Mesendoderm (in vitro differentiated cells): ENCODE measurements around the gene EPS8.

Experiments
- DNase-seq: peaks from one replicate; pipeline ENCODE4 v3.0.0; 2013
- H2AK5ac ChIP-seq: 2 replicates; pipeline ENCODE4 v1.6.1; 2013; ENCODE audit warnings: low read length, inconsistent platforms
- H2BK120ac ChIP-seq: 2 replicates; pipeline ENCODE4 v1.6.1; 2013; ENCODE audit warnings: low read depth, mild to moderate bottlenecking, low read length, moderate library complexity, mixed read lengths
- H2BK15ac ChIP-seq: replicated peaks from 2 replicates; pipeline ENCODE4 v1.6.1; 2013; ENCODE audit warnings: low read depth, mild to moderate bottlenecking, moderate library complexity
- H2BK5ac ChIP-seq: 2 replicates; pipeline ENCODE4 v1.6.1; 2013; ENCODE audit warnings: low read length, inconsistent platforms
- H3K18ac ChIP-seq: 2 replicates; pipeline ENCODE4 v1.6.1; 2013; ENCODE audit warnings: mild to moderate bottlenecking, low read length, mixed read lengths
- H3K23ac ChIP-seq: one replicate; pipeline ENCODE4 v1.6.1; 2013; ENCODE audit warnings: low read length
- H3K27ac ChIP-seq: 2 replicates; pipeline ENCODE4 v1.5.1; 2013; ENCODE audit warnings: low read depth, mild to moderate bottlenecking, inconsistent platforms, low read length, moderate library complexity
- H3K27me3 ChIP-seq: 2 replicates; pipeline ENCODE4 v1.6.1; 2013; ENCODE audit warnings: low read length, control low read depth, mild to moderate bottlenecking, inconsistent platforms; ENCODE audit not compliant: insufficient read depth, poor library complexity
- H3K36me3 ChIP-seq: 2 replicates; pipeline ENCODE4 v1.6.1; 2013; ENCODE audit warnings: low read length, inconsistent platforms; ENCODE audit not compliant: control insufficient read depth, insufficient read depth
- H3K4ac ChIP-seq: one replicate; pipeline ENCODE4 v1.6.1; 2013; ENCODE audit warnings: low read depth, mild to moderate bottlenecking, low read length, moderate library complexity
- H3K4me1 ChIP-seq: 2 replicates; pipeline ENCODE4 v1.6.1; 2013; ENCODE audit warnings: low read depth, low read length, inconsistent platforms; ENCODE audit not compliant: control insufficient read depth
- H3K4me2 ChIP-seq: 2 replicates; pipeline ENCODE4 v1.6.1; 2013; ENCODE audit warnings: low read length
- H3K4me3 ChIP-seq: 2 replicates; pipeline ENCODE4 v1.5.1; 2013; ENCODE audit warnings: mild to moderate bottlenecking, low read length
- H3K56ac ChIP-seq: one replicate; pipeline ENCODE4 v1.6.1; 2013; ENCODE audit warnings: low read length
- H3K79me1 ChIP-seq: 2 replicates; pipeline ENCODE4 v1.6.1; 2013; ENCODE audit warnings: low read length, inconsistent platforms
- H3K79me2 ChIP-seq: 2 replicates; pipeline ENCODE4 v1.6.1; 2013; ENCODE audit warnings: mild to moderate bottlenecking, low read length; ENCODE audit not compliant: control insufficient read depth, insufficient read depth
- H3K9ac ChIP-seq: 2 replicates; pipeline ENCODE4 v1.6.1; 2013; ENCODE audit warnings: low read length, inconsistent platforms
- H4K5ac ChIP-seq: one replicate; pipeline ENCODE4 v1.6.1; 2013; ENCODE audit warnings: low read length
- H4K8ac ChIP-seq: one replicate; pipeline ENCODE4 v1.6.1; 2013; ENCODE audit warnings: low read depth, mild to moderate bottlenecking, control low read depth, low read length, moderate library complexity
- WGBS: extraction: QIAGEN DNeasy Blood & Tissue Kit; methylation state at CpG from one replicate; pipeline ENCODE4 v1.1.7; 2013; ENCODE audit warnings: low lambda C conversion rate, missing lambda C conversion rate; ENCODE audit not compliant: insufficient coverage; ENCODE audit errors: extremely low coverage; 5-methylcytosine and 5-hydroxymethylcytosine counted together

Gene EPS8

GRCh38 chr12:15729097-15729496 is 60.1 kb downstream of the EPS8 start:
- Histone ChIP-seq H3K27ac (no peak overlapping the region), H3K4me3 (no peak overlapping the region), H3K4me1 (no peaks in the 10 kb centered on the region), H3K9ac (no peak overlapping the region), H2BK5ac (no peak overlapping the region), H3K23ac (no peak overlapping the region), H2AK5ac (no peak overlapping the region), H4K8ac (no peak overlapping the region), H3K27me3 (no peaks in the 10 kb centered on the region), H2BK120ac (no peak overlapping the region), H3K18ac (no peak overlapping the region), H2BK15ac (no peak overlapping the region), H3K79me1 (no peaks in the 10 kb centered on the region), H3K36me3 (no peaks in the 10 kb centered on the region), H4K5ac (no peak overlapping the region), H3K4me2 (no peak overlapping the region), H3K56ac (no peak overlapping the region), H3K4ac (no peak overlapping the region), H3K79me2 (no peaks in the 10 kb centered on the region)
- no CpG with 5 or more reads among the region's 4 CpGs for WGBS
- no peak for DNase-seq

GRCh38 chr12:15728118-15728598 is 61.0 kb downstream of the EPS8 start:
- no peak overlapping the region for H2BK5ac ChIP-seq
- H3K27ac ChIP-seq = no peak overlapping the region

GRCh38 chr12:15726878-15727150 is 62.4 kb downstream of the EPS8 start:
- Histone ChIP-seq H4K8ac (no peak overlapping the region), H3K23ac (no peak overlapping the region), H3K4ac (no peak overlapping the region), H2AK5ac (no peak overlapping the region), H3K27ac (no peak overlapping the region), H2BK5ac (no peak overlapping the region), H3K4me1 (no peaks in the 10 kb centered on the region), H2BK120ac (no peak overlapping the region), H3K18ac (no peak overlapping the region), H3K9ac (no peak overlapping the region), H2BK15ac (no peak overlapping the region), H3K4me2 (no peak overlapping the region), H4K5ac (no peak overlapping the region), H3K56ac (no peak overlapping the region), H3K4me3 (no peak overlapping the region), H3K27me3 (no peaks in the 10 kb centered on the region), H3K36me3 (no peaks in the 10 kb centered on the region), H3K79me2 (no peaks in the 10 kb centered on the region), H3K79me1 (no peaks in the 10 kb centered on the region)
- no peak for DNase-seq

More at GRCh38 chr12:15728118-15728598, 61.0 kb downstream of the EPS8 start:
- Histone ChIP-seq H2BK120ac (no peak overlapping the region), H3K27me3 (no peaks in the 10 kb centered on the region), H3K56ac (no peak overlapping the region), H3K4me2 (no peak overlapping the region), H4K5ac (no peak overlapping the region), H3K4me3 (no peak overlapping the region), H3K4me1 (no peaks in the 10 kb centered on the region), H4K8ac (no peak overlapping the region), H2BK15ac (peak overlapping the region; percentile 64), H3K18ac (no peak overlapping the region), H3K36me3 (no peaks in the 10 kb centered on the region), H3K23ac (no peak overlapping the region), H3K4ac (no peak overlapping the region), H3K79me2 (no peaks in the 10 kb centered on the region), H3K79me1 (no peaks in the 10 kb centered on the region), H3K9ac (no peak overlapping the region), H2AK5ac (no peak overlapping the region)
- WGBS = no CpG with 5 or more reads among the region's 5 CpGs
- DNase-seq = no peak

GRCh38 chr12:15726027-15726877 is 62.9 kb downstream of the EPS8 start:
- H3K27ac ChIP-seq = no peak overlapping the region
- no CpG with 5 or more reads among the region's 2 CpGs for WGBS

GRCh38 chr12:15722951-15723350 is 66.2 kb downstream of the EPS8 start:
- no peaks in the 10 kb centered on the region for H3K27me3 ChIP-seq
- no peak overlapping the region for H3K18ac ChIP-seq
- H3K4ac ChIP-seq = peak overlapping the region; percentile 16
- no peak overlapping the region for H2BK5ac ChIP-seq
- H3K56ac ChIP-seq = no peak overlapping the region
- no peak overlapping the region for H2BK120ac ChIP-seq
- H2AK5ac ChIP-seq = no peak overlapping the region
- H3K79me2 ChIP-seq = no peaks in the 10 kb centered on the region
- H4K5ac ChIP-seq = no peak overlapping the region
- H2BK15ac ChIP-seq = no peak overlapping the region
- H4K8ac ChIP-seq = no peak overlapping the region
- no peak overlapping the region for H3K23ac ChIP-seq
- H3K4me1 ChIP-seq = no peaks in the 10 kb centered on the region
- H3K4me2 ChIP-seq = no peak overlapping the region
- no peak overlapping the region for H3K27ac ChIP-seq
- no peak for DNase-seq
- no CpG with 5 or more reads among the region's 1 CpG for WGBS
- H3K9ac ChIP-seq = no peak overlapping the region
- no peaks in the 10 kb centered on the region for H3K79me1 ChIP-seq
- no peaks in the 10 kb centered on the region for H3K36me3 ChIP-seq
- no peak overlapping the region for H3K4me3 ChIP-seq

More at GRCh38 chr12:15726027-15726877, 62.9 kb downstream of the EPS8 start:
- no peak overlapping the region for H2BK120ac ChIP-seq
- no peaks in the 10 kb centered on the region for H3K27me3 ChIP-seq
- H3K4me3 ChIP-seq = no peak overlapping the region
- H3K23ac ChIP-seq = no peak overlapping the region
- H3K79me2 ChIP-seq = no peaks in the 10 kb centered on the region
- no peaks in the 10 kb centered on the region for H3K4me1 ChIP-seq
- H4K5ac ChIP-seq = no peak overlapping the region
- no peak overlapping the region for H4K8ac ChIP-seq
- no peak overlapping the region for H3K4me2 ChIP-seq
- H3K4ac ChIP-seq = no peak overlapping the region
- H3K36me3 ChIP-seq = no peaks in the 10 kb centered on the region
- no peak overlapping the region for H3K9ac ChIP-seq
- no peak overlapping the region for H3K18ac ChIP-seq
- no peaks in the 10 kb centered on the region for H3K79me1 ChIP-seq
- H2AK5ac ChIP-seq = no peak overlapping the region
- no peak for DNase-seq
- H2BK5ac ChIP-seq = no peak overlapping the region
- H2BK15ac ChIP-seq = no peak overlapping the region
- no peak overlapping the region for H3K56ac ChIP-seq
